Cardiac fibroblast (primary cell): ENCODE data around the gene LMOD3.

Experiments
- DNase-seq, 2 donors: peaks; one replicate each; pipeline versions ENCODE4 v3.0.0 to v3.0.0-alpha.2; 2010; ENCODE audit warnings: low read depth in 2 of 2
- H3K4me3 ChIP-seq, 2 donors: replicated peaks in 1 of 2; 1 replicate in 1 of 2; 2 replicates in 1 of 2; pipeline ENCODE4 v1.5.1; 2011; ENCODE audit warnings: low read depth in 2 of 2, low read length in 2 of 2, mild to moderate bottlenecking in 2 of 2, moderate library complexity in 1 of 2
- TF ChIP-seq, protein P1 (sequence below): IDR thresholded peaks from one replicate; pipeline ENCODE4 v1.5.1; 2011; ENCODE audit warnings: low read depth, mild to moderate bottlenecking, low read length, inconsistent platforms

LMOD3 gene

DNA sequence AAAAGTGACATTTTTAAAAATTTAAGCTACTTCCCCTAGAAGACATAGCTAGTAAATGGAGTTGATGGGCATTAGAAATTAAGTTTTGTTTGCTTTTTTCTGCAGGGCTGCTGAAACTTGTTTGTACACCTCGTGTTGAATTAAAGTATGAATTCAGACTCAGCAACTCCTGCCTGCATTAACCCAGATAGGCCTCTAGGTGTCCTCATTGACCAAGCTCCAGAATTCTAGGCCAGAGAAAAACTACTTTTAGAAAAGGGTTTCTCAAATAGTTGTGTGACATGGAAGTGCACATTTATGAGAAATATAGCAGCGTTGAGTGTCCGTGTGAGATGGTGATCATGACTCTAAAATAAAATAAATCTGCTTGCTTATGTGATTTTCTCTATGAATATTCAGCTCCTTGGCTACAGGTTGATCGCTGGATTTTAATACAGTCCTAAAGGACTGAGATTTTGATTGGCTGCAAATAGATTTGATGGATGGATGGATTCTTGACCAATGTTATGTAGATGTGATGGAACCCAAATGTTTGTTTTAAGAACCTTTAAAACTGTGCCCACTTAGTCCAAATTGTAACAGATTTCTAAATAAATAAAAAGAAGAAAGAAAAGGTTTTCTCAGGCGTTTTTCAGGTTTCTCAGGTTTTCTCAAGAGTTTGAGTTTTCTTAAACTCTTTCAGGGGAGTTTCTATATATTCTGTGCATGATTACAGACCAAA lies 39.4 kb upstream of the LMOD3 start:
- TF ChIP-seq, protein P1, sequence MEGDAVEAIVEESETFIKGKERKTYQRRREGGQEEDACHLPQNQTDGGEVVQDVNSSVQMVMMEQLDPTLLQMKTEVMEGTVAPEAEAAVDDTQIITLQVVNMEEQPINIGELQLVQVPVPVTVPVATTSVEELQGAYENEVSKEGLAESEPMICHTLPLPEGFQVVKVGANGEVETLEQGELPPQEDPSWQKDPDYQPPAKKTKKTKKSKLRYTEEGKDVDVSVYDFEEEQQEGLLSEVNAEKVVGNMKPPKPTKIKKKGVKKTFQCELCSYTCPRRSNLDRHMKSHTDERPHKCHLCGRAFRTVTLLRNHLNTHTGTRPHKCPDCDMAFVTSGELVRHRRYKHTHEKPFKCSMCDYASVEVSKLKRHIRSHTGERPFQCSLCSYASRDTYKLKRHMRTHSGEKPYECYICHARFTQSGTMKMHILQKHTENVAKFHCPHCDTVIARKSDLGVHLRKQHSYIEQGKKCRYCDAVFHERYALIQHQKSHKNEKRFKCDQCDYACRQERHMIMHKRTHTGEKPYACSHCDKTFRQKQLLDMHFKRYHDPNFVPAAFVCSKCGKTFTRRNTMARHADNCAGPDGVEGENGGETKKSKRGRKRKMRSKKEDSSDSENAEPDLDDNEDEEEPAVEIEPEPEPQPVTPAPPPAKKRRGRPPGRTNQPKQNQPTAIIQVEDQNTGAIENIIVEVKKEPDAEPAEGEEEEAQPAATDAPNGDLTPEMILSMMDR: peak; percentile 87
- no peak overlapping the region for H3K4me3 ChIP-seq
- DNase-seq: peak; percentile 73 to 74

DNA sequence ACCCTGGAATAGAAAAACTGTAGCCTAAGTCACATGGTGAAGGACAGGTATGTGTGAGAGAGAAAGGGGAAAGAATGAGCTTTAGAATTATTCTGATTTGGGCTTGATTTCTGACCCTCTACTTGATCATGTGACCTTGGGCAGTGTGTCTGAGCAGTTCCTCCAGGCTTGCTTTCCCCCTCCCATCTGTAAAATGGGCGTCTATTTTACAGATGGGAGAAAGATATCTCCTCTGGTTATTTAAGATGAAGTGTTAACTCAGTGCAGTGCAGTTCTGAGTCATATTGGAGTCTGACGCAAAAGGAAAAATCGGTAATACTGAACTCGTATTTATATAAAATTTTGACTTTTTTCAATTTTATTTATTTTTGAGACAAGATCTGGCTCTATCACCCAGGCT lies 38.1 kb upstream of the LMOD3 start:
- no peak for DNase-seq
- TF ChIP-seq, protein P1: no peak
- H3K4me3 ChIP-seq: no peak overlapping the region

DNA sequence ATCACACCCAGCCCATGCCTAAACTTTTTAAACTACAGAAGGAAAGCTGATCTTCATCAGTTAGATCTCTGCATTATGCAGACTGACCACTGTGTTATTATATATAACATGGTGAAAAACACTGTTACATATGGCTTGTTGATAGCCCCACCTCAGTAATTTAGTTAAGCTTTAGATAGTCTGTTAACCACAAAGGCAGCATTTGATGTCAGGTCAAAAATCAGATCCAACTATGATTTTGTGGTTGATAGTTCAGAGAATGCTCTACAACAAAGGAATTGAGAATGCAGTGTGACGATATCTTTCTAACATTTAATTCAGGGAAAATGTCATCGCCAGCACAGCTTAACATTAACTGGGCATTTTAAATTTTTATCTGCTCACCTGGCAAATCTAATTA lies 37.7 kb upstream of the LMOD3 start:
- H3K4me3 ChIP-seq: no peak overlapping the region
- DNase-seq: no peak
- TF ChIP-seq, protein P1: no peak

DNA sequence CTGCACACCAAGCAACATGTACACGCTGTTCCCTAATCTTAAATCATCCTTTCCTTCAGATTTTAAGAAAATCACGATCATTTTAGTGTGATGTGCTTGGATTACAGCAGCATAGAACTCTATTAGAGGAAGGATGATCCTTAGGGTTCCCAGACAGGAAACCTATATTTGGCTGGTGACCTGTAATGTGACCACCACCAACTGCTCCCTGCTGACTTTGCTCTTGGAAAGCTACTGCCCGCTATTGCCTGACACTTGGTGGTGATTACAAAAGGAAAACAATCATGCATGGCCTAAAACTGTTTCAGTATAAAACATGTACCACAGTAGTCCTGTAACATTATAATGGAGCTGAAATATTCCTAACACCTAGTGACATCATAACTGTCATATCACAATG lies 27.2 kb upstream of the LMOD3 start:
- no peak overlapping the region for H3K4me3 ChIP-seq
- TF ChIP-seq, protein P1: no peak
- DNase-seq: no peak

DNA sequence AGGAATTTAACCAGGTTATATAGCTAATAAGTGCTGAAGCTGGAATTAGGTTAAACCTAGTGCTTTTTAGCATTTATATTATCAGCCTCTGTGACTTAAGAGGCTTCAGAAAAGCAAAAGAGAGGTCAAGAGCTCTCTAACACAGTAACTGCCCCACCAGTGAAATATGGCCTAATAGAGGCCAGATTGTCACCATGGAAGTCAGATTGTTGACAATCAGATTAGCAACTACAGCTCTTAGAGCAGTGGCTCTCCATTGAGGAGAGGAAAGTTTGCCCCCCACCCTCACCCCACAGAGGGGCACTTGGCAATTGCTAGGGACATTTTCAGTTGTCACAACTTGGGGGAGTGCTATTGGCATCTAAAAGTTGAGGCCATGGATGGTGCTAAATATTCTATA lies 23.3 kb upstream of the LMOD3 start:
- no peak overlapping the region for H3K4me3 ChIP-seq
- TF ChIP-seq, protein P1: no peak

DNA sequence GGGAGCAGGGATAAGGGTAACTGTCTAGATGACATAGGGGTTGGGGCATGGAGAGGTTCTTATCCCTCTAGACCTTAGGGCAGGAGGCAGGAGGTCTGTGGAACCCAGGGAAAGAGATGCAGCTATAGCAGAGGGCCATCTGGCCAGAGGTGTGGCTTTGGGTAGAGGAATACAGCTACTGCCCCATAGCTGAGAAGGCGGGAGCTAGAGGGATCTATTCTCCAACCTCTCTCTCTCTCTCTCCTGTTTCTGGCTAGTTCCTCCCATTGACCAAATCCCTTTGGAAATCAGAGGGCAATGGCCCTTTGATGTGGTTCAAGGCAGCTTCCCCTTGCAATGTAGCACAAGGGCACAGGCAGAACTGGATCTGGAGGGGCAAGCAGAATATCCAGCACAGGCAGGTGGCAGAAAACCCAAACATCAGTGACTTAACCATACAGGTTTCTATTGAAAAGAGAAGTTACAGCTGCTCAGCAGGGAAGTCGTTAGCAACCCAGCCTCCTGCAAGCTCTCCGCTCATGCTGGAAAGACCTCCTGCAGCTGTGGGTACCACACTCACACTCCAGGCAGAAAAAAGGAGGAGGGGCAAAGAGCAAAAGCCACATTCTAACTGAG lies 22.3 kb upstream of the LMOD3 start:
- no peak for DNase-seq
- TF ChIP-seq, protein P1: no peak
- H3K4me3 ChIP-seq: no peak overlapping the region

More for the DNA sequence above, 23.3 kb upstream of the LMOD3 start:
- DNase-seq: no peak
